ENCODE measurements around the gene PLXDC1. TPM values are rescaled to one million over a fixed set of nuclear protein-coding genes. Genes with fewer than 3 reads are reported as not detected.

The PLXDC1 gene
- total and polyA plus RNA-seq, 2 of the 13 experiments (the other 11 are each of a cell fraction or from before 2014, with no cell fraction given): not detected

GRCh38 chr17:39200070-39200879 lies 48.8 kb upstream of the PLXDC1 start, which contains the start of gene RPL19 (continued):
- TF ChIP-seq PRDM15 (CRISPR knock-in tag; IDR thresholded peaks at IDR 0.05) (peak; percentile 49; the same call in 1 of the 2 replicates), REXO4 (CRISPR knock-in tag; IDR thresholded peaks at IDR 0.05; ENCODE audit: borderline replicate concordance) (no peak), HCFC1 (IDR thresholded peaks at IDR 0.05; ENCODE audit: low read depth, low read length) (0 out of 2 replicates have a peak, but pooled peaks have one; percentile 2), ZBTB25 (CRISPR knock-in tag; IDR thresholded peaks at IDR 0.05) (peak; percentile 31; the same call in 1 of the 2 replicates), CCAR2 (optimal IDR thresholded peaks at IDR 0.05; ENCODE audit: low read depth, low read length) (peak; percentile 21), EZH2 (conservative IDR thresholded peaks at IDR 0.05; ENCODE audit: low read depth, low read length) (no peak), ZNF460 (CRISPR knock-in tag; IDR thresholded peaks at IDR 0.05; ENCODE audit: borderline replicate concordance) (no peak), ZNF580 (CRISPR knock-in tag; IDR thresholded peaks at IDR 0.05; ENCODE audit: borderline replicate concordance, low read depth) (peak; percentile 67; the same call in 1 of the 2 replicates), ZMAT3 (CRISPR knock-in tag; conservative IDR thresholded peaks at IDR 0.05) (peak; percentile 79), TSC22D2 (CRISPR knock-in tag; IDR thresholded peaks at IDR 0.05; ENCODE audit: borderline replicate concordance) (no peak; the same call in none of the 2 replicates), NFRKB (IDR thresholded peaks at IDR 0.05) (no peak), HNF4G (IDR thresholded peaks at IDR 0.05; ENCODE audit: borderline replicate concordance, low read depth, low read length) (peak; percentile 23; the same call in 1 of the 2 replicates), HNF4G (CRISPR knock-in tag; IDR thresholded peaks at IDR 0.05; ENCODE audit: borderline replicate concordance, low read depth) (no peak), ZNF12 (CRISPR knock-in tag; IDR thresholded peaks at IDR 0.05) (peak; percentile 73; the same call in 1 of the 2 replicates), ZFP82 (CRISPR knock-in tag; IDR thresholded peaks at IDR 0.05; ENCODE audit: borderline replicate concordance) (peak; percentile 87; the same call in 1 of the 2 replicates), RFXAP (CRISPR knock-in tag; IDR thresholded peaks at IDR 0.05; ENCODE audit: borderline replicate concordance) (0 out of 2 replicates have a peak, but pooled peaks have one; percentile 19), CENPX (CRISPR knock-in tag; IDR thresholded peaks at IDR 0.05) (no peak), DNMT1 (CRISPR knock-in tag; IDR thresholded peaks at IDR 0.05) (0 out of 2 replicates have a peak, but pooled peaks have one; percentile 33), HINFP (CRISPR knock-in tag; IDR thresholded peaks at IDR 0.05; ENCODE audit: low read depth) (peak; percentile 83), ZNF761 (CRISPR knock-in tag; conservative IDR thresholded peaks at IDR 0.05) (peak; percentile 89; the same call in 1 of the 2 replicates), BRF2 (CRISPR knock-in tag; IDR thresholded peaks at IDR 0.05) (no peak), RFX1 (IDR thresholded peaks at IDR 0.05) (no peak)
